Brain microvascular endothelial cell (primary cell): ENCODE data around the gene STYXL1.
A peak's percentile ranks its signal among the peaks of the same experiment; 100 is the strongest.
"Not testable (repeated sequence)": the region's sequence is repeated elsewhere in the genome, so short reads cannot be mapped to it uniquely, and the experiment has no call there.

Source experiments
- DNase-seq: peaks from one replicate; pipeline ENCODE4 v3.0.0-alpha.2; 2020
- H3K27ac ChIP-seq: fragments of 250-450 bp; sonication (Bioruptor Pico); 2 replicates; pipeline ENCODE4 v1.5.1; 2020; ENCODE audit warnings: mild to moderate bottlenecking, moderate library complexity
- H3K27me3 ChIP-seq: fragments of 250-450 bp; sonication (Bioruptor Pico); replicated peaks from 2 replicates; pipeline ENCODE4 v1.5.1; 2020; ENCODE audit warnings: mild to moderate bottlenecking
- H3K36me3 ChIP-seq: fragments of 250-450 bp; sonication (Bioruptor Pico); replicated peaks from 2 replicates; pipeline ENCODE4 v1.5.1; 2020; ENCODE audit warnings: mild to moderate bottlenecking
- H3K4me3 ChIP-seq: 2 replicates; pipeline ENCODE4 v1.5.1; 2011; ENCODE audit warnings: low read depth, mild to moderate bottlenecking, control low read depth, low read length, moderate library complexity
- in situ Hi-C: cut with HindIII; loops from 2 replicates; pipeline ENCODE4 v1.10.0; 2017; ENCODE audit warnings: low sequenced_read_pairs, low pct_ligation_motif_present
- TF ChIP-seq, protein P1 (sequence below): IDR thresholded peaks from 2 replicates; pipeline ENCODE4 v1.5.1; 2011; ENCODE audit warnings: low read depth, mild to moderate bottlenecking, moderate library complexity, low read length, control low read depth, inconsistent platforms; ENCODE audit errors: missing control alignments

Gene STYXL1

DNA sequence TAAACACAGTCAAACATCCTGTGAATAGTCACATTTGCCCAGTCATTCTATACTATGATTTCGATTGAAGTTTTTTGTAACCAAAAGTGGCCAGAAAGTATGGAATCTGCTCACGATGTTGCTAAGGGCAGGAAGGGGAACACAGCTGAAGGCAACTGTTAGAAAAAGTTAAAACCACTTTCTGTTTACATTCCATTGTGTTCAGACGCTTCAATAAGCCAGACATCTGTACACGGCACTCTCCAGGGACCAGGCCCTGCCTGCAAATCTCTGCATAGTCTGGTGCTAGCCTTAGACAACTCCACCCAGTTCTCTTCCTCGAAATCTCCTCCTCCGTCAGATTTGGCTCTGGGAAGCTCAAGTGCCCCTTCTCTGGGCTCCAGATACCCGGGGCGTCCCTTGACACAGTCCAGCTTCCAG is 36.3 kb downstream of the STYXL1 start:
- peak overlapping the region; percentile 68 for H3K27ac ChIP-seq
- H3K4me3 ChIP-seq, result no peak overlapping the region
- no peaks in the 10 kb centered on the region for H3K27me3 ChIP-seq
- peak; percentile 82 for DNase-seq
- in situ Hi-C loops, result no loop called here
- H3K36me3 ChIP-seq, result peaks cover 3% of the 10 kb centered on the region
- TF ChIP-seq, protein P1, sequence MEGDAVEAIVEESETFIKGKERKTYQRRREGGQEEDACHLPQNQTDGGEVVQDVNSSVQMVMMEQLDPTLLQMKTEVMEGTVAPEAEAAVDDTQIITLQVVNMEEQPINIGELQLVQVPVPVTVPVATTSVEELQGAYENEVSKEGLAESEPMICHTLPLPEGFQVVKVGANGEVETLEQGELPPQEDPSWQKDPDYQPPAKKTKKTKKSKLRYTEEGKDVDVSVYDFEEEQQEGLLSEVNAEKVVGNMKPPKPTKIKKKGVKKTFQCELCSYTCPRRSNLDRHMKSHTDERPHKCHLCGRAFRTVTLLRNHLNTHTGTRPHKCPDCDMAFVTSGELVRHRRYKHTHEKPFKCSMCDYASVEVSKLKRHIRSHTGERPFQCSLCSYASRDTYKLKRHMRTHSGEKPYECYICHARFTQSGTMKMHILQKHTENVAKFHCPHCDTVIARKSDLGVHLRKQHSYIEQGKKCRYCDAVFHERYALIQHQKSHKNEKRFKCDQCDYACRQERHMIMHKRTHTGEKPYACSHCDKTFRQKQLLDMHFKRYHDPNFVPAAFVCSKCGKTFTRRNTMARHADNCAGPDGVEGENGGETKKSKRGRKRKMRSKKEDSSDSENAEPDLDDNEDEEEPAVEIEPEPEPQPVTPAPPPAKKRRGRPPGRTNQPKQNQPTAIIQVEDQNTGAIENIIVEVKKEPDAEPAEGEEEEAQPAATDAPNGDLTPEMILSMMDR, result no peak

DNA sequence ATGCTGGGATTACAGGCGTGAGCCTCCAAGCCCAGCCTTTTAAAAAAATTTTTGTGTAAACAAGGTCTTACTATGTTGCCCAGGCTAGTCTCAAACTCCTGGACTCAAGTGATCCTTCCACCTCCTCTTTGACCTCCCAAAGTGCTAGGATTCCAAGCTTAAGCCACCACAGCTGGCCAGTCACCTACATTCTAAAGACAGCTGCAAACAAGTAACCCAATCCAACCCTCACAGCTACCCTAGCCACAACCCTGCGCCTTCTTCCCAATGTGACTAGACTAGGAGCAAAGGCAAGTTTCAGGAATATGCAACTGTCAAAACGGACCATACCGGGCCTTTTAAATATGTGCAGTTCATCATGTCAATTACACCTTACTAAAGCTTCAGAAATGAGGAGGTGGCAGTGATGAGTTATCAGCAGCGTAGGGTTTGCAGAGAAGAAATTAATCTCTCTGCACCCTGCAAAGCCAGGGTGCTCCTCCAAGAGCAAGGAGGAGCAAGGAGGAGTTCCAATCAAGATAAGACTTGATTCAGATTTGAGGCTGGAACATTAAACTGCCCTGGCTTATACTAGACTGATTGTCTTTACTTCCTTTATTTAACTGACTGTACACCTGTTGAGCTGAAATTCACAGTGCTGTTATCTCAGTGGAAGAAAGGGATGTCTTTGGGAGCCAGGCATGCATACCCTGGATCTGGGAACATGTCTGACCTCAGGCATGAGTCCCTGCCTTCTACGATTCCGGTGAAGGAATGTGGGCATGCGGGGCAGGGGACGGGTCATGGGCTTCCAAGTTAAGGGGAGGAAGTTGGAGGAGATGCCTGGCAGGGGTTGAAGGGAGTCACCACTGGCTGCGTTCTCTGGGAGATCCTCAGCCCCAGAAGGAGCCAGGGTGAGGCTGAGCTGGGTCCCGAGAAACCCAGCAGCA is 37.9 kb downstream of the STYXL1 start:
- TF ChIP-seq, protein P1, result no peak
- Histone ChIP-seq H3K27ac (no peak overlapping the region), H3K36me3 (peaks cover 8% of the 10 kb centered on the region), H3K27me3 (no peaks in the 10 kb centered on the region), H3K4me3 (no peak overlapping the region)
- in situ Hi-C loops, result no loop called here
- no peak for DNase-seq

DNA sequence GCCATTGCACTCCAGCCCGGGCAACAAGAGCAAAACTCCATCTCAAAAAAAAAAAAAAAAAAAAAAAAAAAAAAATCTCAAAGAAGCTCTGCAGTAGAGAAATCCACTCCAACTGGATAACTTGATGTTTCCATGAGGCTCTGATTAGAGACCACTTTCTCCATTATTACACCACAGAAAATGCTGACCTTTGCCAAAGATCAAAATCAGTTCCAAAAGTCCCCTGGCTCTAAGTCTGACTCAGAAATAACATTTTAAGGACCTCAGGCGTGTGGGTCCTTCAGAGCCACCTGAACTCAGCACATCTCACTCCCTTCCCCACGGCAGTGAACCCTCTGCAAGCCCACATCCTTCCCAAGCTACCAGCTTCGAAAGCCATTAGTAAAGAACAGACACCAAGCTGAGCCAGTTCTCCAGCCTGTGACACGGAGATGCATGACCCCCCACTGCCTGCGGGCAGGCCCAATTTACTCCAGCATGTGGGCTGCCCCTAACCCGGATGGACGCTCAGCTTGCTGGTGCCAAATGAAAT is 39.6 kb downstream of the STYXL1 start:
- peaks cover 14% of the 10 kb centered on the region for H3K36me3 ChIP-seq
- TF ChIP-seq, protein P1, result no peak
- in situ Hi-C loops, result no loop called here
- DNase-seq, result no peak
- H3K27ac ChIP-seq, result no peak overlapping the region
- no peak overlapping the region for H3K4me3 ChIP-seq
- H3K27me3 ChIP-seq, result no peaks in the 10 kb centered on the region

DNA sequence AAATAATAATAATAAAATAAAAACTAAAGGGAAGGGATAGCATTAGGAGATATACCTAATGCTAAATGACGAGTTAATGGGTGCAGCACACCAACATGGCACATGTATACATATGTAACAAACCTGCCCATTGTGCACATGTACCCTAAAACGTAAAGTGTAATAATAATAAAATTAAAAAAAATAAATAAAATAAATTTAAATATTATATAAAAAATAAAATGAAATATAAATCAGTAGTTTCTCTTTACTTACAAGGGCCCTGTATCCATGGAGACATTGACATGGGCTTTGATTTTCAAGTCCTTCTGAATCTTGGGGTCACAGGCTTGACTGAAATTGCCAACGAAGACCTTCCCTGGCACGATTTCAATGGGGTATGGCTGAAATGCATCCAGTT is 42.8 kb downstream of the STYXL1 start:
- H3K36me3 ChIP-seq, result peaks cover 18% of the 10 kb centered on the region
- in situ Hi-C loops, H3K27ac ChIP-seq, H3K27me3 ChIP-seq, DNase-seq, H3K4me3 ChIP-seq: not testable (repeated sequence)

DNA sequence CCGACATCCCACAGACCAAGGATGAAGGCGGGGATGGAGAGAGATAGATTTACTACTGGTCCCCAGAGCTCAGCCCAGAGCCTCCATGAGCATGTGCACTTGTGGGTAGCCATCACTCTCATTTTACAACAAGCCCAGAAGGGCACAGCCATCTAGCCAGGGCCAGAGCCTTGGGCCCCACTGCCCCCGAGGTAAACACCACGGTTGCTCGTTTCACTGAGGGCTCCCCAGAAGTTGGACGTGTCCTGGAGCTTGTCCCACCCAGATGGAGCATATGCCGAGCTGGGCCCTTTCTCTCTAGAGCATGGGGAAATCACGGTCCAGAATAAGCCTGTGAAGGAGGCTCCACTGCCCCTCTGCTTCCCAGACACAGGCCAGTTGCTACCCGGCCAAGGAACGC is 44.4 kb downstream of the STYXL1 start:
- DNase-seq, result no peak
- H3K36me3 ChIP-seq, result peaks cover 17% of the 10 kb centered on the region
- no peaks in the 10 kb centered on the region for H3K27me3 ChIP-seq
- H3K4me3 ChIP-seq, result no peak overlapping the region
- in situ Hi-C loops, result no loop called here
- TF ChIP-seq, protein P1, result no peak
- H3K27ac ChIP-seq, result no peak overlapping the region

DNA sequence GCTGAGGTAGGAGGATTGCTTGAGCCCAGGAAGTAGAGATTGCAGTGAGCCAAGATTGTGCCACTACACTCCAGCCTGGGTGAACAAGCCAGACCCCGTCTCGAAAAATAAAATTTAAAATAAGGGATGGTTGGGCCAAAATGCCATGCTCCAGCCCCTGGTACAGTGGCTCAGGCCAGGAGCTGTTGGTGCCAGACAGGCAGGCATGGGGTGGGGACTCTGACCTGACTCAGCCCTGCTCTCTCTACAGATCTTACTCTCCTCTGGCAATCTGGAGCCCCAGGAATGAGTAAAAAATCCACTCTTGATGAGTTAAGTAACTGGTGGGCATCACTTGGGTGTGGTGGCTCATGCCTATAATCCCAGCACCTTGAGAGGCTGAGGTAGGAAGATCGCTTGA is 45.0 kb downstream of the STYXL1 start:
- Histone ChIP-seq H3K27ac (no peak overlapping the region), H3K36me3 (peaks cover 17% of the 10 kb centered on the region), H3K4me3 (no peak overlapping the region), H3K27me3 (no peaks in the 10 kb centered on the region)
- TF ChIP-seq, protein P1, result no peak
- in situ Hi-C loops, result no loop called here
- DNase-seq, result no peak
